ENCODE data around the gene POLD2. TPM values are rescaled to one million over a fixed set of nuclear protein-coding genes. Genes with fewer than 3 reads are reported as not detected.

POLD2 gene
- total and polyA plus RNA-seq, 2 donors from 2014 or later, result 60.0 to 119 TPM

GRCh38 chr7:44113764-44114354 is 9.5 kb downstream of the POLD2 start:
- FAIRE-seq (no peak), DNase-seq (no peak)
- no peak overlapping the region for H3K4me3 ChIP-seq (ENCODE audit: low read length in 3 of 3)
- H3K4me1 ChIP-seq (ENCODE audit: control insufficient read depth in 2 of 3, insufficient read depth in 2 of 3, low read depth in 1 of 3, low read length in 3 of 3), result no peaks in the 10 kb centered on the region
- no peak overlapping the region for H3K9ac ChIP-seq (ENCODE audit: low read length in 3 of 3)
- TF ChIP-seq CTCF (IDR thresholded peaks at IDR 0.05; ENCODE audit: borderline replicate concordance, extremely low read depth, insufficient read depth), result no peak
- peaks cover 0 to 3% (median 0%) of the 10 kb centered on the region in 3 donors for H3K36me3 ChIP-seq (ENCODE audit: control insufficient read depth in 2 of 3, insufficient read depth in 3 of 3, low read length in 3 of 3)
- no peaks in the 10 kb centered on the region for H3K27me3 ChIP-seq (ENCODE audit: control insufficient read depth, insufficient read depth, low read length)
- H3K27ac ChIP-seq (ENCODE audit: low read depth in 2 of 2, low read length in 2 of 2), result no peak overlapping the region
- intact Hi-C loops (cut with DNase I), result no loop called here
- no peaks in the 10 kb centered on the region for H3K9me3 ChIP-seq (ENCODE audit: control insufficient read depth in 2 of 3, insufficient read depth in 1 of 3, low read length in 3 of 3)

- no peak for TF ChIP-seq CTCF (IDR thresholded peaks at IDR 0.05; ENCODE audit: borderline replicate concordance, extremely low read depth, insufficient read depth)
- Histone ChIP-seq H3K4me3 (ENCODE audit: low read length in 3 of 3) (no peak overlapping the region), H3K9ac (ENCODE audit: low read length in 3 of 3) (no peak overlapping the region), H3K9me3 (ENCODE audit: control insufficient read depth in 2 of 3, insufficient read depth in 1 of 3, low read length in 3 of 3) (no peaks in the 10 kb centered on the region), H3K36me3 (ENCODE audit: control insufficient read depth in 2 of 3, insufficient read depth in 3 of 3, low read length in 3 of 3) (peaks cover 0 to 3% (median 0%) of the 10 kb centered on the region in 3 donors), H3K27ac (ENCODE audit: low read depth in 2 of 2, low read length in 2 of 2) (no peak overlapping the region), H3K4me1 (ENCODE audit: control insufficient read depth in 2 of 3, insufficient read depth in 2 of 3, low read depth in 1 of 3, low read length in 3 of 3) (no peaks in the 10 kb centered on the region), H3K27me3 (ENCODE audit: control insufficient read depth, insufficient read depth, low read length) (no peaks in the 10 kb centered on the region)
- FAIRE-seq (no peak), DNase-seq (peak in 1 of 5 donors; percentile 62)
- intact Hi-C loops (cut with DNase I), result no loop called here
These were observed 10.2 kb downstream of the POLD2 start for GRCh38 chr7:44112997-44113763.

- Histone ChIP-seq H3K9ac (ENCODE audit: low read length in 3 of 3) (no peak overlapping the region), H3K27me3 (ENCODE audit: control insufficient read depth, insufficient read depth, low read length) (no peaks in the 10 kb centered on the region), H3K4me1 (ENCODE audit: control insufficient read depth in 2 of 3, insufficient read depth in 2 of 3, low read depth in 1 of 3, low read length in 3 of 3) (no peaks in the 10 kb centered on the region), H3K9me3 (ENCODE audit: control insufficient read depth in 2 of 3, insufficient read depth in 1 of 3, low read length in 3 of 3) (no peaks in the 10 kb centered on the region), H3K27ac (ENCODE audit: low read depth in 2 of 2, low read length in 2 of 2) (no peak overlapping the region), H3K36me3 (ENCODE audit: control insufficient read depth in 2 of 3, insufficient read depth in 3 of 3, low read length in 3 of 3) (peaks cover 0 to under 1% (median 0%) of the 10 kb centered on the region in 3 donors), H3K4me3 (ENCODE audit: low read length in 3 of 3) (no peak overlapping the region)
- intact Hi-C loops (cut with DNase I), result no loop called here
- FAIRE-seq (no peak), DNase-seq (peak in 1 of 5 donors; percentile 72)
- TF ChIP-seq CTCF (IDR thresholded peaks at IDR 0.05; ENCODE audit: borderline replicate concordance, extremely low read depth, insufficient read depth), result no peak
These were observed 10.9 kb downstream of the POLD2 start for GRCh38 chr7:44112231-44112996.
